PC-9 (cell line): ENCODE measurements around the gene CCNI2. TPM values are rescaled to one million over a fixed set of nuclear protein-coding genes. Genes with fewer than 3 reads are reported as not detected.

Source experiments
- BruUV-seq: library from RNA; stranded (reverse); fragments of 400-500 nt; replicated peaks from 2 replicates; lab custom pipeline; 2021; lab: Mats Ljungman, UMichigan
- CTCF ChIA-PET: fragments of 300-600 bp; sonication (Branson Sonifier 250); formaldehyde crosslinking; loops from one replicate; lab custom pipeline; 2022; ENCODE audit warnings: antibody characterized with exemption; lab: Charles Lee
- POLR2A ChIA-PET: fragments of 300-600 bp; sonication (Branson Sonifier 250); formaldehyde crosslinking; loops from one replicate; lab custom pipeline; 2022; ENCODE audit warnings: antibody characterized with exemption; ENCODE audit not compliant: unreplicated experiment; lab: Charles Lee
- DNase-seq, 2 experiments: peaks; one replicate each; pipeline versions ENCODE4 v3.0.0 to v3.0.0-alpha.2; 2015 to 2022; ENCODE audit warnings: mixed read lengths in 1 of 2
- H2AFZ ChIP-seq: fragments of 200-600 bp; sonication (generic); 2 replicates; pipeline ENCODE4 v1.8.1; 2017; ENCODE audit warnings: antibody characterized with exemption
- H3F3A ChIP-seq: fragments of 200-600 bp; sonication (generic); 2 replicates; pipeline ENCODE4 v1.8.1; 2017; ENCODE audit warnings: antibody characterized with exemption, mild to moderate bottlenecking, low read depth; ENCODE audit not compliant: insufficient read depth
- H3K27ac ChIP-seq: fragments of 200-600 bp; sonication (generic); 2 replicates; pipeline ENCODE4 v1.6.1; 2016; ENCODE audit warnings: mixed run types
- H3K27me3 ChIP-seq: fragments of 200-600 bp; sonication (generic); 2 replicates; pipeline ENCODE4 v1.6.1; 2016; ENCODE audit warnings: low read depth, mixed run types; ENCODE audit not compliant: insufficient read depth
- H3K36me3 ChIP-seq: fragments of 200-600 bp; sonication (generic); 2 replicates; pipeline ENCODE4 v1.6.1; 2016; ENCODE audit warnings: low read depth, mixed run types
- H3K4me1 ChIP-seq: fragments of 200-600 bp; sonication (generic); replicated peaks from 2 replicates; pipeline ENCODE4 v1.6.1; 2016; ENCODE audit warnings: mixed run types; ENCODE audit not compliant: insufficient read depth
- H3K4me2 ChIP-seq: fragments of 200-600 bp; sonication (generic); 2 replicates; pipeline ENCODE4 v1.6.1; 2017; ENCODE audit warnings: mixed run types
- H3K4me3 ChIP-seq: fragments of 200-600 bp; sonication (generic); 2 replicates; pipeline ENCODE4 v1.6.1; 2016; ENCODE audit warnings: mixed run types
- H3K79me2 ChIP-seq: fragments of 200-600 bp; sonication (generic); 2 replicates; pipeline ENCODE4 v1.6.1; 2017; ENCODE audit warnings: low read depth, mixed run types
- H3K9me2 ChIP-seq: fragments of 200-600 bp; sonication (generic); 2 replicates; pipeline ENCODE4 v1.8.1; 2017; ENCODE audit warnings: mild to moderate bottlenecking; ENCODE audit not compliant: insufficient read depth
- H3K9me3 ChIP-seq: fragments of 200-600 bp; sonication (generic); 2 replicates; pipeline ENCODE4 v1.8.1; 2016; ENCODE audit warnings: low read depth; ENCODE audit not compliant: insufficient read depth
- H4K20me1 ChIP-seq: fragments of 200-600 bp; sonication (generic); 2 replicates; pipeline ENCODE4 v1.8.1; 2017; ENCODE audit not compliant: insufficient read depth
- CTCF ChIP-seq: fragments of 200-600 bp; sonication (generic); conservative IDR thresholded peaks from 2 replicates; pipeline ENCODE4 v1.6.1; 2017; ENCODE audit warnings: mixed run types, antibody characterized with exemption, mild to moderate bottlenecking, moderate library complexity
- EZH2 ChIP-seq: fragments of 200-600 bp; sonication (generic); IDR thresholded peaks from 2 replicates; pipeline ENCODE4 v1.8.0; 2017; ENCODE audit warnings: antibody characterized with exemption, low read depth
- intact Hi-C: fragments of 100-400 bp; cut with micrococcal nuclease; formaldehyde crosslinking; loops from one replicate; pipeline ENCODE4 v1.10.0; 2022; ENCODE audit not compliant: unreplicated experiment
- total RNA-seq: library from RNA; stranded (reverse); gene quantifications from 2 replicates; pipeline ENCODE4 v1.2.3, GENCODE V29; 2021

The CCNI2 gene
- total RNA-seq, 1 experiment from 2014 or later, result 1.2 TPM

- Histone ChIP-seq H4K20me1 (no peaks in the 10 kb centered on the region), H2AFZ (no peak overlapping the region), H3K36me3 (no peaks in the 10 kb centered on the region), H3K27ac (no peak overlapping the region), H3K4me2 (no peak overlapping the region), H3K4me3 (no peak overlapping the region), H3F3A (no peaks in the 10 kb centered on the region), H3K27me3 (no peaks in the 10 kb centered on the region), H3K79me2 (no peaks in the 10 kb centered on the region), H3K4me1 (no peaks in the 10 kb centered on the region), H3K9me2 (no peaks in the 10 kb centered on the region), H3K9me3 (no peaks in the 10 kb centered on the region)
- intact Hi-C loops, result loop anchor here (5.0 kb wide), 1 partner anchor 115 kb away; the partner anchor contains the start of genes GDF9 and UQCRQ
- CTCF ChIA-PET, result no interaction called here
- no TSS peak for BruUV-seq
- TF ChIP-seq EZH2 (no peak), CTCF (no peak)
- no peak for DNase-seq
- POLR2A ChIA-PET, result no interaction called here
These were observed 4.8 kb downstream of the CCNI2 start for GRCh38 chr5:132751971-132752580.

- no peaks in the 10 kb centered on the region for H3K9me2 ChIP-seq
- H3K4me3 ChIP-seq, result no peak overlapping the region
- H2AFZ ChIP-seq, result no peak overlapping the region
- BruUV-seq, result no TSS peak
- H3K79me2 ChIP-seq, result no peaks in the 10 kb centered on the region
- CTCF ChIA-PET, result no interaction called here
- TF ChIP-seq CTCF, result no peak
- TF ChIP-seq EZH2, result no peak
- no peaks in the 10 kb centered on the region for H4K20me1 ChIP-seq
- H3K4me2 ChIP-seq, result no peak overlapping the region
- intact Hi-C loops, result loop anchor here (5.0 kb wide), 1 partner anchor 115 kb away; the partner anchor contains the start of genes GDF9 and UQCRQ
- H3K27ac ChIP-seq, result no peak overlapping the region
- no peak for DNase-seq
- no peaks in the 10 kb centered on the region for H3F3A ChIP-seq
- H3K27me3 ChIP-seq, result no peaks in the 10 kb centered on the region
- POLR2A ChIA-PET, result no interaction called here
- no peaks in the 10 kb centered on the region for H3K9me3 ChIP-seq
- no peaks in the 10 kb centered on the region for H3K36me3 ChIP-seq
- H3K4me1 ChIP-seq, result no peaks in the 10 kb centered on the region
These were observed 5.4 kb downstream of the CCNI2 start for GRCh38 chr5:132752581-132753125.

- Histone ChIP-seq H3K4me3 (no peak overlapping the region), H4K20me1 (no peaks in the 10 kb centered on the region), H3K4me1 (no peaks in the 10 kb centered on the region), H3K4me2 (no peak overlapping the region), H3K36me3 (no peaks in the 10 kb centered on the region), H3K27me3 (no peaks in the 10 kb centered on the region), H3K27ac (no peak overlapping the region), H3K9me3 (no peaks in the 10 kb centered on the region), H3K79me2 (no peaks in the 10 kb centered on the region), H3K9me2 (no peaks in the 10 kb centered on the region), H3F3A (no peaks in the 10 kb centered on the region), H2AFZ (no peak overlapping the region)
- TF ChIP-seq CTCF (no peak), EZH2 (no peak)
- no peak for DNase-seq
- POLR2A ChIA-PET, result interaction anchor here (0.6 kb wide), 1 partner anchor 18 kb away, joined by 4 read pairs; no protein-coding TSS in a partner anchor
- intact Hi-C loops, result loop anchor here (5.0 kb wide), 1 partner anchor 114 kb away; the partner anchor contains the start of genes GDF9 and UQCRQ
- no TSS peak for BruUV-seq
- CTCF ChIA-PET, result no interaction called here
These were observed 6.1 kb downstream of the CCNI2 start for GRCh38 chr5:132753135-132753987.
